ENCODE data around the gene MTERF4.

The MTERF4 gene

DNA sequence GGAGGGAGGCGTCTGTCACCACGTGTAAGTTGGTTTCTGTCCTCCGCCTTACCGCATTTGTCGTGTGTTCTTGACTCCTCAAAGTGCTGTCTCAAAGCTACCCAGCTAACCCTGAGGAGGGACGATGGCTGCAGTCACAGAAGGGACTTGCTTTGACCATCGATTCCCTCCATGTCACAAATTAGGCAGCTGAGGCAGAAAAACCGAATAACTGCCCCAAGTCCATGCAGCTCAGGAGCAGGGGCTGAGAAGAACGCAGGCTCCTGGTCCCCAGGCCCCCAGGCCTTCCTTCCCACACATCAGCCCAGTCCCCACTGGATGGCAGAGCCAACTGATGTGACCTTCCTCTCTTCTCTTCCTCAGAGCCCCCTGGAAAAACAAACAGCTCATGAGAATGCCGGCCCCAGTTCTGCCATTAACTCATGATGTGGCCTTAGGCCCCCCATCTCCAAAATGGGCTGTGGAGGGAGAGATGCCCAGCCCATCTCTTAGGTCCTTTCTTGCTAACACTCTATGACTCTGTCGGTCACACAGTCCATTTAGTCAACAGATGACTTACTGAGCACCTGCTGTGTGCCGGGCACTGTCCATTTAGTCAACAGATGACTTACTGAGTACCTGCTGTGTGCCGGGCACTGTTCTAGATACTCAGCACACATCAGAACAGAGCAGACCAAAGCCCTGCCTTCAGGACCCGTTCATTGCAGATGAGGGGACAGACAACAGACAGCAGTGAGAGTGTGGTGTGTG lies 19.6 kb downstream of the MTERF4 start:
- Histone ChIP-seq H3K36me3 (ENCODE audit: insufficient read depth, low read length) (peaks cover 14% of the 10 kb centered on the region), H3K4me1 (ENCODE audit: control insufficient read depth, insufficient read depth, low read length) (no peaks in the 10 kb centered on the region), H3K9ac (ENCODE audit: low read depth, low read length) (no peak overlapping the region), H3K4me3 (ENCODE audit: low read length) (no peak overlapping the region), H3K9me3 (replicated peaks; ENCODE audit: low read length) (no peaks in the 10 kb centered on the region), H3K27me3 (ENCODE audit: control insufficient read depth, insufficient read depth, low read length) (no peaks in the 10 kb centered on the region), H3K4me2 (ENCODE audit: low read length) (no peak overlapping the region)

DNA sequence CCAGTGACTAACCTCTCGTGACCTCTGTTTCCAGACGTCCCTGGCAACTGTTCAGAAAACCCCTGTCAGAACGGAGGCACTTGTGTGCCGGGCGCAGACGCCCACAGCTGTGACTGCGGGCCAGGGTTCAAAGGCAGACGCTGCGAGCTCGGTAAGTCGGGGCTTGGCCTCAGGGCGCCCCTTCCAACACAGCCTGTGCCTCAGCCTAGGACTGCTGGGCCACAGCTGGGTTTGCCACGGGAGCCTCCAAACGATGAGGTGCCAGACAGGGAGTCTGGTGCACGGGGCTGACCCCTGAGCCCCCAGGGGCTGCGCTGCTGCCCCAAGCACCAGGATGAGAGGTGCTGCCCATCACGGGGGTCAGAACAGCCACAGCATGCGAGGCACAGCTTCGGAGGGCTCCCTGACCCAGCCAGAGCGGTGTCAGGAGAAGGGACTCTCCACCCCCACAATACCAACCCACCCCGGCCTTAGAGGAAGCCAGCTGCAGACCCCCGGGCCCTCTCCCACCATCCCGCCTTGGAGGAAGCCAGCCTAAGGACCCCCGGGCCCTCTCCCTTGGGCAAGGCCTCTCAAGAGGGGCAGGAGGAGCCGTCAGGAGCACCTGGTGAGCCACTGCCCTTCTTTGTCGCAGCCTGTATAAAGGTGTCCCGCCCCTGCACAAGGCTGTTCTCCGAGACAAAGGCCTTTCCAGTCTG lies 20.3 kb downstream of the MTERF4 start:
- no peak overlapping the region for H3K4me2 ChIP-seq (ENCODE audit: low read length)
- H3K4me1 ChIP-seq (ENCODE audit: control insufficient read depth, insufficient read depth, low read length): no peaks in the 10 kb centered on the region
- no peak overlapping the region for H3K9ac ChIP-seq (ENCODE audit: low read depth, low read length)
- H3K36me3 ChIP-seq (ENCODE audit: insufficient read depth, low read length): peaks cover 6% of the 10 kb centered on the region
- no peak overlapping the region for H3K4me3 ChIP-seq (ENCODE audit: low read length)
- H3K9me3 ChIP-seq (replicated peaks; ENCODE audit: low read length): no peaks in the 10 kb centered on the region
- H3K27me3 ChIP-seq (ENCODE audit: control insufficient read depth, insufficient read depth, low read length): no peaks in the 10 kb centered on the region

DNA sequence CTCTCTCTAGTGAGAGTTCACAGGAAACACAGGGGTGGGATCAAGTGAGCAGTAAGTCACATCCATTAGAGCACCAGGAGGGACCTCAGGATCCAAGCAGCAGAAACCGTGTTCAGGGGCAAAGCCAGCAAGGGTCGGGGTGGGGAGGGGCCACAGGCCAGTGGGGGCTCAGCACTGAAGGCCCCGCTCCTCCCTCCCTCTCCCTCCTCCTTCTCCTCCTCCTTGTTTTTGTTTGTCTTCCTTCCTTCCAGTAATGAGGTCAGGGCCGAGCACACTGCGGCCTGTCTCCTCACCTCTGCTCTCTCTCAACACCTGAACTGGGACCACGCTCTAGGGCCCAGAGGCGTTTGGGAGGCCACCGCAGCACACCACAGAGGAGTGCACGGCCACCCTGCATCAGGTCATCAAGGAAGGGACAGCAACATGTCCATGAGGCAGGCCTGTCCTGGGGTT lies 20.9 kb downstream of the MTERF4 start:
- no peak overlapping the region for H3K9ac ChIP-seq (ENCODE audit: low read depth, low read length)
- H3K4me3 ChIP-seq (ENCODE audit: low read length): no peak overlapping the region
- no peaks in the 10 kb centered on the region for H3K27me3 ChIP-seq (ENCODE audit: control insufficient read depth, insufficient read depth, low read length)
- no peak overlapping the region for H3K4me2 ChIP-seq (ENCODE audit: low read length)
- H3K4me1 ChIP-seq (ENCODE audit: control insufficient read depth, insufficient read depth, low read length): no peaks in the 10 kb centered on the region
- H3K9me3 ChIP-seq (replicated peaks; ENCODE audit: low read length): no peaks in the 10 kb centered on the region
- peaks cover under 1% of the 10 kb centered on the region for H3K36me3 ChIP-seq (ENCODE audit: insufficient read depth, low read length)

DNA sequence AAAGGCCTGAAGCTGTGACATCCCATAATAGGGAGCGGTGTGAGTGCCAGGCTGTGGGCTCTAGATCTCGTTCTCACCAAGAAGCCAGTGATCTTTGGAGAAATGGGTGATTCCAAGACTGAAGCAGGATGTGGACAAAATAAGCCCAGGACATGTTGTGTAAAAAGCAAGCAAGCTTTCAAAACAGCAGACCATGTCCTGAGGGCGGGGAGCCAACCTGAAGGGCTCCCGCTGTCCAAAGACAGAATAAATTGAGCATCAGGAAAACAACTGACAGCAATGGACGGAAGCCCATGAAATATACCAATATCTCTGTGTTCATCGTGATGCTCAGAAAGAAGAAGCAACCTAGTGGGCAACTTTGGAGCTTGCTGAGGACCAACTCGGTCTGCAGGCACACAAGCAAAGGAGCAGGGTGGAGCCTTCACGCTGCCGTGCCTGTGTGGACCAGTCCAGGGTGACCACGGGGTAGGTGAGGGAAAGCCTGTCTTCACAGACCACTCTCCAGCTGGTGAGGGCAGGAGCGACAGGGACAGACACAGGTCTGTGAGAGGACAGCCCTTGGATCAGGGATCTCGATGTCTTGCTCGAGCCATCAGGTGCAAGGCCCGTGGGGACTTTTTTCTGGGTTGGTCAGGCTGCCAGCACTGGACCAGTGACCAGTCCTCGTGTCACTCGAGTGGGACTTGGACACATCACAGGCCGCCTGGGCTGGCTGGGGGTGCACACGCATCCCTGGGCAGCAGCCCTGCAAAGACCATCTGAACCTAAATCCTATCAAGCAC lies 21.5 kb downstream of the MTERF4 start:
- Histone ChIP-seq H3K27me3 (ENCODE audit: control insufficient read depth, insufficient read depth, low read length) (no peaks in the 10 kb centered on the region), H3K9ac (ENCODE audit: low read depth, low read length) (no peak overlapping the region), H3K4me3 (ENCODE audit: low read length) (no peak overlapping the region), H3K4me2 (ENCODE audit: low read length) (no peak overlapping the region), H3K9me3 (replicated peaks; ENCODE audit: low read length) (no peaks in the 10 kb centered on the region), H3K4me1 (ENCODE audit: control insufficient read depth, insufficient read depth, low read length) (no peaks in the 10 kb centered on the region), H3K36me3 (ENCODE audit: insufficient read depth, low read length) (no peaks in the 10 kb centered on the region)

DNA sequence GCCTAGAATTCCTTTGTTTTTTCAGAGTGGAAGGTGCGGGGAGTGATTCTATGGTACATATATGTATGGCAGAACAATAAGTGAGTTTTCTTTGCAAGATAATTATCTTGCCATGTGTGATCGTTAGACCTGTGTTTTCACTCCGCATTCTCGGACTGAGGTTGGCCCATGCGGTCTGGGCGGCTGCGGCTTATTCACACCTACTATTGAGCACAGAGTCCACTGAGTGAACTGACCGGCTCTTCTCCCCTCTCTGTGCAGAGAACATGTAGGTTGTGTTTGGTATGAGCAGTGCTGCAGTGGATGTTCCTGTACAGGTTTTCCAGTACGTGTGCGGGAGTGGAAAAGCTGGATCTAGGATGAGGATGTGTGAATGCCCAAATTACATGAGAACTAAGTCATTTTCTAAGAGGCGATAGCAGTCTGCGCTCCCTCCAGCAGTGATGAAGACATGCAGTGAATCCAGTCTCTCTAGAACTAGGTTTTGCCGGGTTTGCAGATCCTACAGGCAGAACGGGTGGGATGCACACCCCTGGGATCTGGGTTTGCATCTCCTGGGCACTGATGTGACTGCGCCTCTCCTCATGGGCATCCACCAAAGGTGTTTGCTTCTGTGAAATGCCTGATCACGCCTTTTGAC lies 27.1 kb downstream of the MTERF4 start:
- Histone ChIP-seq H3K9me3 (replicated peaks; ENCODE audit: low read length) (no peaks in the 10 kb centered on the region), H3K4me2 (ENCODE audit: low read length) (no peak overlapping the region), H3K4me1 (ENCODE audit: control insufficient read depth, insufficient read depth, low read length) (no peaks in the 10 kb centered on the region), H3K27me3 (ENCODE audit: control insufficient read depth, insufficient read depth, low read length) (no peaks in the 10 kb centered on the region), H3K4me3 (ENCODE audit: low read length) (no peak overlapping the region), H3K36me3 (ENCODE audit: insufficient read depth, low read length) (peaks cover 26% of the 10 kb centered on the region), H3K9ac (ENCODE audit: low read depth, low read length) (no peak overlapping the region)

GRCh38 chr2:241074065-241074818 lies 27.8 kb downstream of the MTERF4 start:
- H3K4me1 ChIP-seq (ENCODE audit: control insufficient read depth, insufficient read depth, low read length): no peaks in the 10 kb centered on the region
- no peak overlapping the region for H3K4me2 ChIP-seq (ENCODE audit: low read length)
- no peak overlapping the region for H3K4me3 ChIP-seq (ENCODE audit: low read length)
- peaks cover 32% of the 10 kb centered on the region for H3K36me3 ChIP-seq (ENCODE audit: insufficient read depth, low read length)
- no peaks in the 10 kb centered on the region for H3K27me3 ChIP-seq (ENCODE audit: control insufficient read depth, insufficient read depth, low read length)
- H3K9me3 ChIP-seq (replicated peaks; ENCODE audit: low read length): no peaks in the 10 kb centered on the region
- H3K9ac ChIP-seq (ENCODE audit: low read depth, low read length): no peak overlapping the region

GRCh38 chr2:241073166-241074064 lies 28.7 kb downstream of the MTERF4 start:
- no peak overlapping the region for H3K9ac ChIP-seq (ENCODE audit: low read depth, low read length)
- peaks cover 36% of the 10 kb centered on the region for H3K36me3 ChIP-seq (ENCODE audit: insufficient read depth, low read length)
- H3K4me3 ChIP-seq (ENCODE audit: low read length): no peak overlapping the region
- no peaks in the 10 kb centered on the region for H3K4me1 ChIP-seq (ENCODE audit: control insufficient read depth, insufficient read depth, low read length)
- H3K4me2 ChIP-seq (ENCODE audit: low read length): no peak overlapping the region
- no peaks in the 10 kb centered on the region for H3K27me3 ChIP-seq (ENCODE audit: control insufficient read depth, insufficient read depth, low read length)
- H3K9me3 ChIP-seq (replicated peaks; ENCODE audit: low read length): no peaks in the 10 kb centered on the region

DNA sequence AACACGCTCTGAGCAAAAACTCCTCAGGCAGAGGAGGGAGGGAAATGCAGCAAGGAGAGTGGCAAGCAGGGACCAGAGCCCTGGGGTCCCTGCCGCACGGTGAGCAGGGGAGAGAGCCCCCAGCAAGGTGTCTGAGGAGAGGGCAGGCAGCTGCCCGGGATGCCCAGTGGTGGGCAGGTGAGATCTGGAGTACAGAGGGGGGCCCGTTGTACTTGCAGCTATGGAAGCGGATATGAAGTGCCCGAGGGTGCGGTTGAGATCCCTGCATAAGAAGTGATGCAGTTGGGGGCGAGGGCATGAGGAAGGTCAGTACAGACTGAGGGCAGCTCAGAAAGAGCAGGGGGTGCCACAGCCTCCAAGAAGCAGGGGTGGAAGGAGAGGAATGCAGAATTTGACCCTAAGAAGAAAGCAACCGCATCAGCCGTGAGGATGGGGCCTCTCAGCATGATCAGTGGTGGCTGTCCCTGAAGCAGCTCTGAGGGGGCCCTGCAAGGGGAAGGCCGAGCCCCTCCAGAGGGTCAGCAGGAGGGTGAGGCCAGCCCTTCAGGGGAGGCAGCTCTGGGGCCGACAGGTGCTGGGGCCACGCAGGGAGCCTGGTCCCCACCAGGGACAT lies 29.4 kb downstream of the MTERF4 start:
- H3K9ac ChIP-seq (ENCODE audit: low read depth, low read length): no peak overlapping the region
- H3K9me3 ChIP-seq (replicated peaks; ENCODE audit: low read length): no peaks in the 10 kb centered on the region
- peaks cover 36% of the 10 kb centered on the region for H3K36me3 ChIP-seq (ENCODE audit: insufficient read depth, low read length)
- H3K4me2 ChIP-seq (ENCODE audit: low read length): no peak overlapping the region
- no peak overlapping the region for H3K4me3 ChIP-seq (ENCODE audit: low read length)
- no peaks in the 10 kb centered on the region for H3K4me1 ChIP-seq (ENCODE audit: control insufficient read depth, insufficient read depth, low read length)
- H3K27me3 ChIP-seq (ENCODE audit: control insufficient read depth, insufficient read depth, low read length): no peaks in the 10 kb centered on the region

GRCh38 chr2:241072151-241072550 lies 29.9 kb downstream of the MTERF4 start:
- H3K4me2 ChIP-seq (ENCODE audit: low read length): no peak overlapping the region
- H3K27me3 ChIP-seq (ENCODE audit: control insufficient read depth, insufficient read depth, low read length): no peaks in the 10 kb centered on the region
- peaks cover 36% of the 10 kb centered on the region for H3K36me3 ChIP-seq (ENCODE audit: insufficient read depth, low read length)
- no peak overlapping the region for H3K9ac ChIP-seq (ENCODE audit: low read depth, low read length)
- no peaks in the 10 kb centered on the region for H3K4me1 ChIP-seq (ENCODE audit: control insufficient read depth, insufficient read depth, low read length)
- H3K4me3 ChIP-seq (ENCODE audit: low read length): no peak overlapping the region
- H3K9me3 ChIP-seq (replicated peaks; ENCODE audit: low read length): no peaks in the 10 kb centered on the region

DNA sequence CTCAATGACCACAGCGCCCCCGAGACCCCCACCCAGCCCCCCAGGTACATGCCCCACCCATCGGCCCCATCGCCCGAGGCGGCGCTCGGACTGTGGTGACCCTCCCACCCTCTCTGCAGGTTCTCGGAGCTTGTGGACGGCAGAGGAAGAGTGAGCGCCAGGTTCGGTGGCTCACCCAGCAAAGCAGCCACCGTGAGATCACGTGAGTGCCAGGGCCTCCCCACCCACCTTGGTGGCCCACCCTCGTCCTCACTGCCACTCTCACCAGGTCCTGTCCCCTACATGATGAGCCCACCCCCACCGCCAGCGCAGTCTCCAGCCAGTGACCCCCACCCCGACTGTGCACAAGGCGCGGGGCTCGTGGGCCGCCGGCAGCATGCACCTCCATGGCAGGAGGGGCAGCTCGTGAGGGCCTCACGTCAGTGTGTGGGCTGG lies 30.4 kb downstream of the MTERF4 start:
- Histone ChIP-seq H3K36me3 (ENCODE audit: insufficient read depth, low read length) (peaks cover 36% of the 10 kb centered on the region), H3K9me3 (replicated peaks; ENCODE audit: low read length) (no peaks in the 10 kb centered on the region), H3K9ac (ENCODE audit: low read depth, low read length) (no peak overlapping the region), H3K4me2 (ENCODE audit: low read length) (no peak overlapping the region), H3K27me3 (ENCODE audit: control insufficient read depth, insufficient read depth, low read length) (no peaks in the 10 kb centered on the region), H3K4me3 (ENCODE audit: low read length) (no peak overlapping the region), H3K4me1 (ENCODE audit: control insufficient read depth, insufficient read depth, low read length) (no peaks in the 10 kb centered on the region)
